ENCODE data around the gene SUSD1. TPM values are rescaled to one million over a fixed set of nuclear protein-coding genes. Genes with fewer than 3 reads are reported as not detected.

The SUSD1 gene
- total RNA-seq, 1 experiment from 2014 or later = 7.9 TPM

GRCh38 chr9:112041536-112042243 is 133.4 kb downstream of the SUSD1 start:
- CTCF ChIA-PET = no interaction called here
- no TSS peak for BruUV-seq (replicated peaks)
- H3K27me3 ChIP-seq (ENCODE audit: insufficient read depth, low read length) = no peaks in the 10 kb centered on the region
- intact Hi-C loops (cut with micrococcal nuclease) = no loop called here
- H3K9ac ChIP-seq (ENCODE audit: low read length) = peak overlapping the region; percentile 34
- H3K36me3 ChIP-seq (ENCODE audit: control insufficient read depth in 1 of 2, insufficient read depth in 2 of 2, low read length in 2 of 2) = no peaks in the 10 kb centered on the region
- no peaks in the 10 kb centered on the region for H3K9me2 ChIP-seq (ENCODE audit: insufficient read depth)
- H3K4me2 ChIP-seq (ENCODE audit: low read length) = peak overlapping the region; percentile 67
- peak overlapping the region in 1 of 2 experiments; percentile 18; a peak in 2 of 4 replicates for H3K4me3 ChIP-seq (replicated peaks in 1 of 2; ENCODE audit: low read depth in 1 of 2, low read length in 2 of 2)
- peak overlapping the region; percentile 37; the same call in 1 of the 2 replicates for H3K27ac ChIP-seq (ENCODE audit: low read depth, low read length)
- RAD21 ChIA-PET (ENCODE audit: low non-redundant PET in 1 of 2, low total read pairs in 2 of 2, uncharacterized antibody in 2 of 2, unreplicated experiment in 2 of 2) = no interaction called here
- ATAC-seq (peak; percentile 93), DNase-seq (ENCODE audit: low read depth, low spot score) (peak; percentile 81)
- H4K20me1 ChIP-seq (ENCODE audit: insufficient read depth) = no peaks in the 10 kb centered on the region
- H3K4me1 ChIP-seq (ENCODE audit: control insufficient read depth in 1 of 2, insufficient read depth in 2 of 2, low read length in 2 of 2) = peaks cover 21 to 75% of the 10 kb centered on the region in 2 experiments
- no peak overlapping the region for H2AFZ ChIP-seq (ENCODE audit: low read depth, low read length, poor library complexity, severe bottlenecking)
- POLR2A ChIA-PET = interaction anchor here (1.4 kb wide), 1 partner anchor 29 kb away, joined by 3 read pairs; no protein-coding TSS in a partner anchor
- no peaks in the 10 kb centered on the region for H3K9me3 ChIP-seq (ENCODE audit: control insufficient read depth in 1 of 2, insufficient read depth in 1 of 2, low read depth in 1 of 2, low read length in 2 of 2)
- TF ChIP-seq EZH2 (IDR thresholded peaks at IDR 0.05) = no peak
- TF ChIP-seq JUND (IDR thresholded peaks at IDR 0.05) = peak; percentile 93
- TF ChIP-seq POLR2AphosphoS5 (IDR thresholded peaks at IDR 0.05; ENCODE audit: low read depth, low read length) = peak; percentile 56; the same call in 1 of the 2 replicates
- TF ChIP-seq CEBPB (IDR thresholded peaks at IDR 0.05; ENCODE audit: low read depth) = 0 out of 2 replicates have a peak, but pooled peaks have one; percentile 68
- TF ChIP-seq FOSL1 (IDR thresholded peaks at IDR 0.05; ENCODE audit: low read depth) = peak; percentile 78
- TF ChIP-seq, protein P1, sequence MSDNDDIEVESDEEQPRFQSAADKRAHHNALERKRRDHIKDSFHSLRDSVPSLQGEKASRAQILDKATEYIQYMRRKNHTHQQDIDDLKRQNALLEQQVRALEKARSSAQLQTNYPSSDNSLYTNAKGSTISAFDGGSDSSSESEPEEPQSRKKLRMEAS (IDR thresholded peaks at IDR 0.05) = peak; percentile 86
- TF ChIP-seq TCF7L2 (IDR thresholded peaks at IDR 0.05; ENCODE audit: borderline replicate concordance, extremely low read depth, insufficient read depth, insufficient read length) = no peak
- no peak for TF ChIP-seq POLR2A (IDR thresholded peaks at IDR 0.05; ENCODE audit: borderline replicate concordance, extremely low read depth, insufficient read depth, insufficient read length)
- TF ChIP-seq, protein P2, sequence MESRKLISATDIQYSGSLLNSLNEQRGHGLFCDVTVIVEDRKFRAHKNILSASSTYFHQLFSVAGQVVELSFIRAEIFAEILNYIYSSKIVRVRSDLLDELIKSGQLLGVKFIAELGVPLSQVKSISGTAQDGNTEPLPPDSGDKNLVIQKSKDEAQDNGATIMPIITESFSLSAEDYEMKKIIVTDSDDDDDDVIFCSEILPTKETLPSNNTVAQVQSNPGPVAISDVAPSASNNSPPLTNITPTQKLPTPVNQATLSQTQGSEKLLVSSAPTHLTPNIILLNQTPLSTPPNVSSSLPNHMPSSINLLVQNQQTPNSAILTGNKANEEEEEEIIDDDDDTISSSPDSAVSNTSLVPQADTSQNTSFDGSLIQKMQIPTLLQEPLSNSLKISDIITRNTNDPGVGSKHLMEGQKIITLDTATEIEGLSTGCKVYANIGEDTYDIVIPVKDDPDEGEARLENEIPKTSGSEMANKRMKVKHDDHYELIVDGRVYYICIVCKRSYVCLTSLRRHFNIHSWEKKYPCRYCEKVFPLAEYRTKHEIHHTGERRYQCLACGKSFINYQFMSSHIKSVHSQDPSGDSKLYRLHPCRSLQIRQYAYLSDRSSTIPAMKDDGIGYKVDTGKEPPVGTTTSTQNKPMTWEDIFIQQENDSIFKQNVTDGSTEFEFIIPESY (IDR thresholded peaks at IDR 0.05; ENCODE audit: extremely low read depth, insufficient replicate concordance, low read length) = peak; percentile 11
- peak; percentile 84 for TF ChIP-seq EGR1 (IDR thresholded peaks at IDR 0.05; ENCODE audit: low read depth)
- TF ChIP-seq CBX3 (IDR thresholded peaks at IDR 0.05; ENCODE audit: low read depth) = peak; percentile 96
- no peak; the same call in 1 of the 2 replicates for TF ChIP-seq RAD21 (IDR thresholded peaks at IDR 0.05; ENCODE audit: low read depth)
- TF ChIP-seq YY1 (IDR thresholded peaks at IDR 0.05; ENCODE audit: extremely low read depth, insufficient replicate concordance, low read depth, low read length) = peak; percentile 66
- TF ChIP-seq SRF (IDR thresholded peaks at IDR 0.05; ENCODE audit: low read depth) = peak; percentile 67
- peak; percentile 8; the same call in 1 of the 2 replicates for TF ChIP-seq ATF3 (IDR thresholded peaks at IDR 0.05)
- TF ChIP-seq ELF1 (IDR thresholded peaks at IDR 0.05; ENCODE audit: borderline replicate concordance, low read depth) = no peak
- no peak for TF ChIP-seq ZFX (IDR thresholded peaks at IDR 0.05)
- TF ChIP-seq SIN3A (IDR thresholded peaks at IDR 0.05; ENCODE audit: low read depth) = peak; percentile 96
- no peak for TF ChIP-seq EZH2phosphoT487 (IDR thresholded peaks at IDR 0.05; ENCODE audit: borderline replicate concordance)
- no peak for TF ChIP-seq CTCF (IDR thresholded peaks at IDR 0.05 in 2 of 3, conservative IDR thresholded peaks at IDR 0.05 in 1 of 3; ENCODE audit: borderline replicate concordance in 1 of 3, insufficient read depth in 1 of 3, low read depth in 2 of 3, low read length in 2 of 3)
- peak; percentile 96 for TF ChIP-seq SP1 (IDR thresholded peaks at IDR 0.05; ENCODE audit: low read depth)
- no peaks in the 10 kb centered on the region for H3K79me2 ChIP-seq (ENCODE audit: insufficient read depth, low read length)

Measured in HCT116 (cell line).